ENCODE results near the gene VPS37B. TPM values are rescaled to one million over a fixed set of nuclear protein-coding genes. Genes with fewer than 3 reads are reported as not detected.
A peak's percentile ranks its signal among the peaks of the same experiment; 100 is the strongest.

Gene VPS37B
- total RNA-seq, 1 donor from 2014 or later: 22.9 TPM

GRCh38 chr12:122853582-122854245, 42.2 kb downstream of the VPS37B start:
- no peaks in the 10 kb centered on the region for H3K4me1 Mint-ChIP-seq (ENCODE audit: low read depth)
- H3K9me3 Mint-ChIP-seq (ENCODE audit: low read depth): no peaks in the 10 kb centered on the region
- H3K4me3 Mint-ChIP-seq (ENCODE audit: low read depth): no peak overlapping the region
- TF ChIP-seq, protein P1, sequence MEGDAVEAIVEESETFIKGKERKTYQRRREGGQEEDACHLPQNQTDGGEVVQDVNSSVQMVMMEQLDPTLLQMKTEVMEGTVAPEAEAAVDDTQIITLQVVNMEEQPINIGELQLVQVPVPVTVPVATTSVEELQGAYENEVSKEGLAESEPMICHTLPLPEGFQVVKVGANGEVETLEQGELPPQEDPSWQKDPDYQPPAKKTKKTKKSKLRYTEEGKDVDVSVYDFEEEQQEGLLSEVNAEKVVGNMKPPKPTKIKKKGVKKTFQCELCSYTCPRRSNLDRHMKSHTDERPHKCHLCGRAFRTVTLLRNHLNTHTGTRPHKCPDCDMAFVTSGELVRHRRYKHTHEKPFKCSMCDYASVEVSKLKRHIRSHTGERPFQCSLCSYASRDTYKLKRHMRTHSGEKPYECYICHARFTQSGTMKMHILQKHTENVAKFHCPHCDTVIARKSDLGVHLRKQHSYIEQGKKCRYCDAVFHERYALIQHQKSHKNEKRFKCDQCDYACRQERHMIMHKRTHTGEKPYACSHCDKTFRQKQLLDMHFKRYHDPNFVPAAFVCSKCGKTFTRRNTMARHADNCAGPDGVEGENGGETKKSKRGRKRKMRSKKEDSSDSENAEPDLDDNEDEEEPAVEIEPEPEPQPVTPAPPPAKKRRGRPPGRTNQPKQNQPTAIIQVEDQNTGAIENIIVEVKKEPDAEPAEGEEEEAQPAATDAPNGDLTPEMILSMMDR (IDR thresholded peaks at IDR 0.05; ENCODE audit: unreplicated experiment): no peak
- H3K36me3 Mint-ChIP-seq (ENCODE audit: insufficient read depth): peaks cover 5% of the 10 kb centered on the region
- H3K27me3 Mint-ChIP-seq: no peaks in the 10 kb centered on the region
- no peak for DNase-seq (ENCODE audit: low spot score, unreplicated experiment)
- no peak overlapping the region for H3K27ac Mint-ChIP-seq

DNA sequence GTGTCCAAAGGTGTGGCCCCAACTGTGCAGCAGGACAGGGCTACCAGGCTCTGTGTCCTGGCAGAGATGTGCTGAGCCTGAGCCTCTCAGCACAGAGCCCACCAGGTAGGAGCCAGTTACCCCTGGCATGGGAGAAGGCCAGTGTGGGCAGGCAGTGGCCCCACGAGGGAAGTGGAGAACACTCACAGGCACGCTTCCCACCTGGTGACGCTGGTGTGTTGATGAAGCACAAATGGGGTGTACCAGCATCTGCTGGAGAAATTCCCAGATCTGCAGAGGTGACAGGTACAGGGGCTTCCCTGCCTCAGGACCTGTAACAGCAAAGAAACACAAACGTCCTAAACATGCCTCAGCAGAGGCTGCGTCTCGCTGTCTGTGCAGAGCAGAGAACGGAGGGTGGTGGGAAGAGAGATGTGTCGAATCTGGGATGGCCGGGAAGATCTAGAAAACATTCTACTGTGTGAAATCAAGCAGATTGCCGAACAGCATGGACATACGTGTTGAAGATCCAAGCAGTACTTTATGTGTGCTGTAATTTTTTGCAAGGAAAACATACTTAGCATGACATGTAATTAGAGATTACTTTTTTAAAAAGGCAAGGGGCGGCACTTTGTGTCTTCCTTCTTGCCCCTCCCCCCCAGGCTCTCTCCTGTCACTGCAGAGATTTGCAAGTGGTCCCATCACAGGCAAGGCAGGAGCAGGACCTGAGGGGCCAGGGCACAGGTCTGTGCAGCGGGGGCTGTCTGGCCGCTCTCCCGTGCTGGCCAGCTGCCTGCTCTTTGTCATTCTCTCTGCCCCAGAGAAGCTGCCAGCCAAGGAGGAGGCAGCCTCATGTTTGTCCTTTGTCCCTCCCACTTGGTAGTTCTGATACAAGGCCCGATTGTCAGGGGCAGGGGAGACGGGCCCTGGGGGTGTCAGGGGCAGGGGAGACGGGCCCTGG, 43.3 kb downstream of the VPS37B start:
- H3K36me3 Mint-ChIP-seq (ENCODE audit: insufficient read depth): peaks cover 5% of the 10 kb centered on the region
- H3K4me3 Mint-ChIP-seq (ENCODE audit: low read depth): no peak overlapping the region
- H3K4me1 Mint-ChIP-seq (ENCODE audit: low read depth): no peaks in the 10 kb centered on the region
- no peak for DNase-seq (ENCODE audit: low spot score, unreplicated experiment)
- peak overlapping the region; percentile 9 for H3K27ac Mint-ChIP-seq
- no peaks in the 10 kb centered on the region for H3K27me3 Mint-ChIP-seq
- TF ChIP-seq, protein P1 (IDR thresholded peaks at IDR 0.05; ENCODE audit: unreplicated experiment): no peak
- no peaks in the 10 kb centered on the region for H3K9me3 Mint-ChIP-seq (ENCODE audit: low read depth)

DNA sequence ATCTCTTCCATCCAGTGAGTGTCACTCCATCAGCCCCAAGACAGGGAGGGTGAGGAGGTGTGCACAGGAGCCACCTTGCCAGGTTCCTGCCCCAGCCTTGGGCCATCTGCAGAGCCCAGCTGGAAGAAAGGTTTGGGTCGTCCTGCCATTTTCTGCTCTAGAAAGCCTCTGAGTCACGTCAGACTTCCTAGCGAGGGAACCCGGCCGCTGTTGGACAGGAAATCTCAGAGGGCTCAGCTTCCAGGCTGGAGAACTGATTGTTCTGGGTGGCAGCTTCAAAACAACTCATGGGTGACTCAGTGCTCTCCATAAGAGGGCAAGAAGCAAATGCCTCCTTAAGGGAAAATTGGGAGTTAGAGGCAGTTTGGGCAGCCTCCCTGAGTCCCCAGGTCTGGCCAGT, 44.1 kb downstream of the VPS37B start:
- no peak overlapping the region for H3K4me3 Mint-ChIP-seq (ENCODE audit: low read depth)
- TF ChIP-seq, protein P1 (IDR thresholded peaks at IDR 0.05; ENCODE audit: unreplicated experiment): no peak
- no peaks in the 10 kb centered on the region for H3K9me3 Mint-ChIP-seq (ENCODE audit: low read depth)
- no peaks in the 10 kb centered on the region for H3K4me1 Mint-ChIP-seq (ENCODE audit: low read depth)
- peaks cover 5% of the 10 kb centered on the region for H3K36me3 Mint-ChIP-seq (ENCODE audit: insufficient read depth)
- no peaks in the 10 kb centered on the region for H3K27me3 Mint-ChIP-seq
- no peak for DNase-seq (ENCODE audit: low spot score, unreplicated experiment)
- no peak overlapping the region for H3K27ac Mint-ChIP-seq

DNA sequence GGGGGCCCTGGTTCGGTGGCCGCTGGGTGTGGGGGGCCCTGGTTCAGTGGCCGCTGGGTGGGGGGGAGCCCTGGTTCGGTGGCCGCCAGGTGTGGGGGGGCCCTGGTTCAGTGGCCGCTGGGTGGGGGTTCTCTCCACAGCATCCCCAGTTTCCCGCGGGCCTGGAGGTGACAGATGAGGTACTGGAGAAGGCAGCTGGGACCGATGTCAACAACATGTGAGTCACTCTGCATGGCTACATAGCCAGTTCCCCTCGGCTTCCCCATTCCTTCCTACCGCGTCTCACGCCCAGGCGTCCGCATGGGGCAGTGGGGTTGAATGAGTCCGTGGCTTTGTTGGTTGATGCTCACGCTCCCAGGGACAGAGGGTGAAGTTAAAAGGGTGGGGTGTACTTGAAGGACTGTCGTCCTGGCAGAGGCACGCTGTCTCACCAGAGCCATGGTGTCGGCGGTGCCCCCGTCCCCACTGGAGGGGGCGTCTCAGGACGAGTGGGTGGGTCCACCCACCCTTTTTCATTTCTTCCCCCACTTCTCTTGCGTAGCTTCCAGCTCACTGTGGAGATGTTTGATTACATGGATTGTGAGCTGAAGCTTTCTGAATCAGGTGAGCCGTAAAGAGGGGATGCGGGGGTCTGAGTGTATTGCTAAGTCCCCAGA, 45.1 kb downstream of the VPS37B start:
- H3K9me3 Mint-ChIP-seq (ENCODE audit: low read depth): no peaks in the 10 kb centered on the region
- no peaks in the 10 kb centered on the region for H3K4me1 Mint-ChIP-seq (ENCODE audit: low read depth)
- H3K27me3 Mint-ChIP-seq: no peaks in the 10 kb centered on the region
- TF ChIP-seq, protein P1 (IDR thresholded peaks at IDR 0.05; ENCODE audit: unreplicated experiment): no peak
- H3K4me3 Mint-ChIP-seq (ENCODE audit: low read depth): no peak overlapping the region
- no peak overlapping the region for H3K27ac Mint-ChIP-seq
- H3K36me3 Mint-ChIP-seq (ENCODE audit: insufficient read depth): peaks cover 5% of the 10 kb centered on the region
- no peak for DNase-seq (ENCODE audit: low spot score, unreplicated experiment)

DNA sequence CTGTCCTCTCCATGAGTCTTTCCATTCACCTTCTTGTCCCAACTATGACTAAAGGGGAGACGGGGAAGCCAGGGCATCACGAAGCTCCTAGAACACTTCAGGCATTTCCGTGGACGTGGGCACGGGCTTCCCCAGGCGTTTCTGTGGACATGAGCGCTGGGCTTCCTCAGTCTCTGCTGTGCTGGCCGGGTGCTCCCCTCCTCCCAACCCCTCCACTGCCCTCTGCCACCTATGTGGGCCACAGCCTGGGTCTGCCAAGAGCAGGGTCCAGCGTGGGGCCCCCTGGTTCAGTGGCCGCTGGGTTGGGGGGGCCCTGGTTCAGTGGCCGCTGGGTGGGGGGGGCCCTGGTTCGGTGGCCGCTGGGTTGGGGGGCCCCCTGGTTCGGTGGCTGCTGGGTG, 45.9 kb downstream of the VPS37B start:
- TF ChIP-seq, protein P1 (IDR thresholded peaks at IDR 0.05; ENCODE audit: unreplicated experiment): no peak
- Mint-ChIP-seq H3K4me1 (ENCODE audit: low read depth) (no peaks in the 10 kb centered on the region), H3K27ac (no peak overlapping the region), H3K27me3 (no peaks in the 10 kb centered on the region), H3K36me3 (ENCODE audit: insufficient read depth) (peaks cover 5% of the 10 kb centered on the region), H3K4me3 (ENCODE audit: low read depth) (no peak overlapping the region), H3K9me3 (ENCODE audit: low read depth) (no peaks in the 10 kb centered on the region)
- DNase-seq (ENCODE audit: low spot score, unreplicated experiment): no peak

Measured in progenitor cell of endocrine pancreas (in vitro differentiated cells).